Bronchial epithelial cell (primary cell): ENCODE measurements around the gene ZFAND3. TPM values are rescaled to one million over a fixed set of nuclear protein-coding genes. Genes with fewer than 3 reads are reported as not detected.
"Not testable (repeated sequence)": the region's sequence is repeated elsewhere in the genome, so short reads cannot be mapped to it uniquely, and the experiment has no call there.

Experiments used
- DNase-seq: peaks from one replicate; pipeline ENCODE4 v3.0.0-alpha.2; 2010; ENCODE audit warnings: low read depth
- FAIRE-seq: peaks from 2 replicates; lab custom pipeline; 2011; peaks lifted over from hg19 to GRCh38; lab: Jason Lieb, UNC
- H3K27me3 ChIP-seq: 2 replicates; pipeline ENCODE4 v1.5.1; 2011; ENCODE audit warnings: low read length; ENCODE audit not compliant: control insufficient read depth, insufficient read depth
- H3K36me3 ChIP-seq: 2 replicates; pipeline ENCODE4 v1.5.1; 2011; ENCODE audit warnings: low read length; ENCODE audit not compliant: control insufficient read depth, insufficient read depth
- H3K4me3 ChIP-seq: 2 replicates; pipeline ENCODE4 v1.5.1; 2011; ENCODE audit warnings: mild to moderate bottlenecking, low read depth, low read length, control low read depth
- CTCF ChIP-seq: IDR thresholded peaks from 2 replicates; pipeline ENCODE4 v1.5.1; 2011; ENCODE audit warnings: mild to moderate bottlenecking, moderate library complexity, low read length, control low read depth, inconsistent platforms; ENCODE audit not compliant: insufficient read depth, severe bottlenecking
- total RNA-seq: library from RNA; depleted of rRNA; stranded (reverse); fragments of >200 nt; gene quantifications from 2 replicates; pipeline ENCODE4 v1.2.1, GENCODE V29; 2014

Gene ZFAND3
- total RNA-seq, 1 donor from 2014 or later, result 25.5 TPM

DNA sequence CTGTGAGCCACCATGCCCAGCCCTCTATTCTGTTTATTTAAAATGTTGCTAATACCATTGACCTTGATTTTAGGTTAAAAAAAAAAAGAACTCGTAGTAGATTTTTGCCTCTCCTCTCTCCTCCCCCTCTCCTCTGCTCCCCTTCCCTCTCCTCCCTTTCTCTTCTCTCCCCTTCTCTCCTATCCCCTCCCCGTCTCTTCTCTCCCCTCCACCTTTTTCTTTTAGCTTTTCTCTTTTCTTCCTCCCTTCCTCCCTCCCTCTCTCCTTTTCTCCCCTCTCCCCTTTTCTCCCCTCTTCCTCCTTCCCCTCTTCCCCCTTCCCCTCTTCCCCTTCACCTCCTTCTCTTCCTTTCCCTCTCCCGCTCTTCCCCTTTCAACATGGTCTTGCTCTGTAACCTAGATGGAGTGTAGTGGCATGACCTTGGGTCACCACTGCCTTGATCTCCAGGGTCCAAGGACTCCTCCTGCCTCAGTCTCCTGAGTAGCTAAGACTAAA, 223.8 kb downstream of the ZFAND3 start:
- Histone ChIP-seq H3K4me3 (no peak overlapping the region), H3K36me3 (no peaks in the 10 kb centered on the region), H3K27me3 (no peaks in the 10 kb centered on the region)
- FAIRE-seq (no peak), DNase-seq (no peak)
- no peak for TF ChIP-seq CTCF

DNA sequence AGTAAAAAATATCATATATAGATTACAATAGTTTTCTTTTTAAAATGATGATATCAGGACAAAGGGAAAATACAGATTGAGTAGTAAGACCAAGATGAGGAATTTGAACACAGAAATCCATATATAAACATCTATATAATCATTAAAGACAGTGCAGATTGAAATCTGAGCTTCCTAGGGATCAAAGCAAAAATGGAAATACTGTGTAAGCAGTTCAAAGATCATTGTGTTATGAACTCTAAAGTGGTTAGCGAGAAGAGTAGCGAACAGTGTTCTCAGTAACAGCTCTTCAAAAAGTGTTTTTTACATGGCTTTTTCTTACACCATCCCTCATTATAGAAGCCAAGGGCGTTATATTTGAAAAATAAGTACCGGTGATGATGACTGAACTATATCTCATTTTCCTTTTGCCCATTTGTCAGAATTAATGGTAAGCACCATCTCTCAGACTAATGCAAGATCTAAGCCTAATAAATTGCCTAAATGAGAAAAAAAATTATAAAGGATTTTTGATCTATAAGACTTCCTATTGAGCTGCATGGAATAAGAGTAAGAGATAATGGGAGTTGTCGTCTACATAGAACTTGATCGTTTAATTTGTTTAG, 226.3 kb downstream of the ZFAND3 start:
- Histone ChIP-seq H3K27me3 (no peaks in the 10 kb centered on the region), H3K36me3 (no peaks in the 10 kb centered on the region), H3K4me3 (no peak overlapping the region)
- FAIRE-seq (no peak), DNase-seq (no peak)
- TF ChIP-seq CTCF, result no peak

DNA sequence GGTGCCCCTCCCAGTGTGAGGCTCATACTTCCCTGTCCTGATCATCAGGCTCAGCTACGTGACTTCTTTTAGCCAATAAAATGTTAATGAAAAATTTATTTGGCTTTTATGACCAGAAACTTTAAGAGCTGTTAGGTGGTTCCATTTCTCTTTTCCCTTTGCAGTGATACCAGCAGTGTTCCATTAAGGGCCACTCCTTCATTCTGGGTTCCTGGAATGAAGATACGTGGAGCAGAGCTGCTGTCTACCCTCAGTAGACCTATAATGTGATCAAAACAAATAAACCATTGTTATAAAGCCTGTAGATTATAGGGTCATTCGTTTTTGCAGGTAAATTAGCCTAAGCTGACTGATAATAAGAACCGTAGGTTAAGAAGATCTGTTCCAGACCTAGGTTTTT, 228.0 kb downstream of the ZFAND3 start:
- no peak for FAIRE-seq
- H3K36me3 ChIP-seq, result no peaks in the 10 kb centered on the region

DNA sequence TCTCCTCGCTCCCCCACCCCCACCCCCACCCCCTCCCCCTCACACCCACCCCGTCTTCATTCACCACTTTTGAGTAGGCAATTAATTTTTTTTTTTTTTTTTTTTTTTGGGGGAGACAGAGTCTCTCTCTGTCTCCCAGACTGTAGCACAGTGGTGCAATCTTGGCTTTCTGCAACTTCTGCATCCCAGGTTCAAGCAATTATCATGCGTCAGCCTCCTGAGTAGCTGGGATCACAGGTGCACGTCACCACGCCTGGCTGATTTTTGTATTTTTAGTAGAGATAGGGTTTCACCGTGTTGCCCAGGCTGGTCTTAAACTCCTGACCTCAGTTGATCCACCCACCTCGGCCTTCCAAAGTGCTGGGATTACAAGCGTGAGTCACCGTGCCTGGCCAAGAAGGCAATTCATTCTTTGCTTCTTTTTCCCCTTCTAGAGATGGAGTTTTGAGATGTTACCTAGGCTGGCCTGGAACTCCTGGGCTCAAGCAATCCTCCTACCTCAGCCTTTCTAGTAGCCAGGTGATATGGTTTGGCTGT, 230.4 kb downstream of the ZFAND3 start:
- FAIRE-seq, H3K27me3 ChIP-seq, H3K36me3 ChIP-seq, H3K4me3 ChIP-seq: not testable (repeated sequence)
- peak; percentile 81 for DNase-seq

More for the DNA sequence above, 228.0 kb downstream of the ZFAND3 start:
- H3K27me3 ChIP-seq, result no peaks in the 10 kb centered on the region
- no peak for TF ChIP-seq CTCF
- DNase-seq, result no peak
- no peak overlapping the region for H3K4me3 ChIP-seq

DNA sequence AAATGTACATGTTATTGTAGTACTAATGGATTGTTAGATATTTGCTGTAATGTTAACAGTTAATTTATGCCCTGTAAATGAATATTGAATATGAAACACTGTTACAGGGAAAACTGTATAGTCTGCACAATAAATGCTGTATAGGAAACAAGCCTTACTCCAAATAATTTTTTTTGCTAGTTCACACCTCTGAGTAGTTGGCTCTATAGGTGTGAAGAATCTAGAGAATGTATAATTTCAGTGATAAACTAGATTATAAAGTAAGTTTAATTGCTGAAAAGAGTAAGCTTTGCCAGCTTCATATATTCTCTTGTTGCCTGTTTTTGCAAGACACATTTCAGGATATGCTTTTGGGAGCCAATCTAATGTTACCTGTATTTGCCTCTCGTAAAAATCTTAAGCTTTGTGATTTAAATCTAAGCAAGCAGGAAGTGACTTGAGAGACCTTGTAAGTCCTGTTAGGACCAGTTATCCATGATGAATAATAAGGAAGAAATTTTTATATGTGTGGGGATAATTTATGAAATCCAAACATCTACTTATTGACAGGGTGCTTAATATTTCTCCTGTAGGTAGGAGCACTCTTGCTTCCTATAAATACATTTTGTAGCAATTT, 232.4 kb downstream of the ZFAND3 start:
- no peaks in the 10 kb centered on the region for H3K36me3 ChIP-seq
- no peak overlapping the region for H3K4me3 ChIP-seq
- DNase-seq, result peak; percentile 78
- no peaks in the 10 kb centered on the region for H3K27me3 ChIP-seq
- FAIRE-seq, result no peak
- TF ChIP-seq CTCF, result no peak

- DNase-seq (no peak), FAIRE-seq (no peak)
- Histone ChIP-seq H3K4me3 (no peak overlapping the region), H3K36me3 (peaks cover 1% of the 10 kb centered on the region), H3K27me3 (no peaks in the 10 kb centered on the region)
- TF ChIP-seq CTCF, result no peak
Observed at GRCh38 chr6:38054527-38055202, 235.1 kb downstream of the ZFAND3 start.
